ENCODE data around the gene CHCHD3. TPM values are rescaled to one million over a fixed set of nuclear protein-coding genes. Genes with fewer than 3 reads are reported as not detected.

Gene CHCHD3
- total RNA-seq, 1 donor from 2014 or later, result 142 TPM

DNA sequence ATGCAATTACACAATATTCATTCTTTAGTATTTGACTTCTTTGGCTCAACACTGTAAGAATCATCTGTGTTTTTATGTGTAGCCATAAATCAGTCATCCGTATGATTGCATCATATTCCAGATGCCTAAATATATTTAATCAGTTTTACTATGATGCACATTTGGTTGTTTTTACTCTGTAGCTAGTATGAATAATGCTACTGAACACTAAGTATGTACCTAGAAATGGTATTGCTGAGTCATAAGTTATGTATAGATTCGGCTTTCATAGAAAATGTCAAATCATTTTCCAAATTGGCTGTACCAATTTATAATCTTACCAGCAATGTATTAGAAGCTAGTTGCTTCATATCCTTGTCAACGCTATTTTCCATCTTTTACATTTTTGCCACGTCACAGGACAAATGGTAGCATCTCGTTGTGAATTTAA is 308.3 kb downstream of the CHCHD3 start:
- Histone ChIP-seq H2AFZ (replicated peaks) (no peak overlapping the region), H3K4me1 (no peaks in the 10 kb centered on the region), H3F3A (ENCODE audit: low read depth) (no peaks in the 10 kb centered on the region), H3K27ac (no peak overlapping the region), H4K20me1 (ENCODE audit: low read depth) (no peaks in the 10 kb centered on the region), H3K36me3 (no peaks in the 10 kb centered on the region), H3K9ac (no peak overlapping the region), H3K27me3 (no peaks in the 10 kb centered on the region), H3K4me2 (no peak overlapping the region), H3K79me2 (ENCODE audit: low read depth) (no peaks in the 10 kb centered on the region), H3K4me3 (no peak overlapping the region), H3K9me3 (ENCODE audit: low read depth) (no peaks in the 10 kb centered on the region)
- Mint-ChIP-seq H3K27ac (no peak overlapping the region), H3K4me3 (no peak overlapping the region), H3K9me3 (peaks cover 4% of the 10 kb centered on the region), H3K27me3 (ENCODE audit: insufficient read depth, low read depth) (peaks cover 4% of the 10 kb centered on the region), H3K36me3 (no peaks in the 10 kb centered on the region), H3K4me1 (no peaks in the 10 kb centered on the region)
- DNase-seq (ENCODE audit: low spot score), result no peak
- TF ChIP-seq EZH2 (IDR thresholded peaks at IDR 0.05), result no peak
- TF ChIP-seq, protein P1, sequence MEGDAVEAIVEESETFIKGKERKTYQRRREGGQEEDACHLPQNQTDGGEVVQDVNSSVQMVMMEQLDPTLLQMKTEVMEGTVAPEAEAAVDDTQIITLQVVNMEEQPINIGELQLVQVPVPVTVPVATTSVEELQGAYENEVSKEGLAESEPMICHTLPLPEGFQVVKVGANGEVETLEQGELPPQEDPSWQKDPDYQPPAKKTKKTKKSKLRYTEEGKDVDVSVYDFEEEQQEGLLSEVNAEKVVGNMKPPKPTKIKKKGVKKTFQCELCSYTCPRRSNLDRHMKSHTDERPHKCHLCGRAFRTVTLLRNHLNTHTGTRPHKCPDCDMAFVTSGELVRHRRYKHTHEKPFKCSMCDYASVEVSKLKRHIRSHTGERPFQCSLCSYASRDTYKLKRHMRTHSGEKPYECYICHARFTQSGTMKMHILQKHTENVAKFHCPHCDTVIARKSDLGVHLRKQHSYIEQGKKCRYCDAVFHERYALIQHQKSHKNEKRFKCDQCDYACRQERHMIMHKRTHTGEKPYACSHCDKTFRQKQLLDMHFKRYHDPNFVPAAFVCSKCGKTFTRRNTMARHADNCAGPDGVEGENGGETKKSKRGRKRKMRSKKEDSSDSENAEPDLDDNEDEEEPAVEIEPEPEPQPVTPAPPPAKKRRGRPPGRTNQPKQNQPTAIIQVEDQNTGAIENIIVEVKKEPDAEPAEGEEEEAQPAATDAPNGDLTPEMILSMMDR (IDR thresholded peaks at IDR 0.05), result no peak
- no peak for TF ChIP-seq EZH2phosphoT487 (IDR thresholded peaks at IDR 0.05)

DNA sequence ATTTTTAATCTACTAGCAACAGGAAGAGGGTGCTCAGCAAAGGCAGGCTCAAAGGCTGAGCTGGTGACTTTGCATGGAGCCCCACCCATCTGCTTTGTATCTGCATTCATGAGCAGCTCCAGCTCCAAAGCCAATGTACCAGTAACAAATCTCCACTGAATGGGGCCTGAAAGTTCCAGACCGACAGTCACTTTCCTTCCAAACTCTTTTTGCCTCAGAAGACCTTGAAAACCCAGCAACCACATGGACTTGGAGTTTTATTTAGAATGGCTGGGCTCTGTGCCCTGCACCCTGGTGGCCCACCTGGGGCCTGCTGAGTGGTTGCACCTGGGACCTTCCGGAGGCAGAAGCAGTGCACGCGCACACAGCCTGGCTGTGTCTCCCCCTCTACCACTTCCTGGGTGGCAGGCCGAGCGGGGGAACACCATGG is 310.6 kb downstream of the CHCHD3 start:
- Mint-ChIP-seq H3K27ac (no peak overlapping the region), H3K9me3 (peaks cover 3% of the 10 kb centered on the region), H3K27me3 (ENCODE audit: insufficient read depth, low read depth) (peaks cover 7% of the 10 kb centered on the region), H3K36me3 (no peaks in the 10 kb centered on the region), H3K4me1 (no peaks in the 10 kb centered on the region), H3K4me3 (no peak overlapping the region)
- Histone ChIP-seq H3K4me2 (no peak overlapping the region), H3K36me3 (no peaks in the 10 kb centered on the region), H4K20me1 (ENCODE audit: low read depth) (no peaks in the 10 kb centered on the region), H3F3A (ENCODE audit: low read depth) (no peaks in the 10 kb centered on the region), H3K4me1 (no peaks in the 10 kb centered on the region), H3K27ac (no peak overlapping the region), H3K4me3 (no peak overlapping the region), H3K9ac (no peak overlapping the region), H2AFZ (replicated peaks) (peak overlapping the region; percentile 18), H3K9me3 (ENCODE audit: low read depth) (no peaks in the 10 kb centered on the region), H3K79me2 (ENCODE audit: low read depth) (no peaks in the 10 kb centered on the region), H3K27me3 (no peaks in the 10 kb centered on the region)
- TF ChIP-seq EZH2phosphoT487 (IDR thresholded peaks at IDR 0.05) (no peak), EZH2 (IDR thresholded peaks at IDR 0.05) (no peak)
- TF ChIP-seq, protein P1 (IDR thresholded peaks at IDR 0.05), result no peak
- no peak for DNase-seq (ENCODE audit: low spot score)

DNA sequence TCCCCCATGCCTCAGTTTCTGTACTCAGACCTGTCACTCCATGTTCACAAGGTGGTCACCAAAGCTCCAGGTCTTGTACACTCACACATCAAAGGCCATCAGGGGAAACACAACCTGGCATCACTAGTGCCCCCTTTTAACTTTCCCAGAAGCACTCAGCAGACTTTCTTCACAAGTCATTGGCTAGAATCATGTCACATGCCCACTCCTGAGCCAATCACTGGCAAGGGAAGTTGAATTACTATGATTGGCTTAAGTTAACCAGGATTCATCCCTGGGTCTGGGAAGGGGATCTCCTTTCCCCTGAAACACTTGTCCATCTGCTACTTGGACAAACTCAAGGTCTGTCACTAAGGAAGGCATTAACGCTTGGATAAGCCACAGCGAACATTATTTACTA is 311.8 kb downstream of the CHCHD3 start:
- no peak overlapping the region for H3K27ac Mint-ChIP-seq
- Histone ChIP-seq H3K36me3 (no peaks in the 10 kb centered on the region), H3K79me2 (ENCODE audit: low read depth) (no peaks in the 10 kb centered on the region), H3K9me3 (ENCODE audit: low read depth) (no peaks in the 10 kb centered on the region), H3K4me1 (no peaks in the 10 kb centered on the region), H3K4me2 (no peak overlapping the region), H3F3A (ENCODE audit: low read depth) (no peaks in the 10 kb centered on the region), H3K27me3 (no peaks in the 10 kb centered on the region), H2AFZ (replicated peaks) (no peak overlapping the region), H3K9ac (no peak overlapping the region), H3K4me3 (no peak overlapping the region), H4K20me1 (ENCODE audit: low read depth) (no peaks in the 10 kb centered on the region), H3K27ac (no peak overlapping the region)
- no peak for TF ChIP-seq EZH2phosphoT487 (IDR thresholded peaks at IDR 0.05)
- TF ChIP-seq, protein P1 (IDR thresholded peaks at IDR 0.05), result no peak
- no peak for TF ChIP-seq EZH2 (IDR thresholded peaks at IDR 0.05)
- no peaks in the 10 kb centered on the region for H3K4me1 Mint-ChIP-seq
- H3K9me3 Mint-ChIP-seq, result peaks cover 3% of the 10 kb centered on the region
- peaks cover 7% of the 10 kb centered on the region for H3K27me3 Mint-ChIP-seq (ENCODE audit: insufficient read depth, low read depth)
- no peak for DNase-seq (ENCODE audit: low spot score)
- no peak overlapping the region for H3K4me3 Mint-ChIP-seq
- no peaks in the 10 kb centered on the region for H3K36me3 Mint-ChIP-seq
